Ovary (tissue), 3 donors: Measurements from ENCODE around the gene ADAT3.

ENCODE experiments used
- POLR2A ChIP-seq: fragments of 450-650 bp; IDR thresholded peaks from one replicate; pipeline ENCODE4 v1.6.1; 2017; ENCODE audit warnings: antibody characterized with exemption, mild to moderate bottlenecking, moderate library complexity
- TF ChIP-seq, protein P1 (sequence below), 3 donors: fragments of 450-650 bp in 2 of 3; fragments of 200-600 bp in 1 of 3; IDR thresholded peaks; one replicate each; pipeline versions ENCODE4 v1.5.1 to v1.8.0; 2016 to 2022; ENCODE audit warnings: antibody characterized with exemption in 3 of 3, mild to moderate bottlenecking in 1 of 3
- donor health status: DM: no; HTN: no; CAD: no.

DNA sequence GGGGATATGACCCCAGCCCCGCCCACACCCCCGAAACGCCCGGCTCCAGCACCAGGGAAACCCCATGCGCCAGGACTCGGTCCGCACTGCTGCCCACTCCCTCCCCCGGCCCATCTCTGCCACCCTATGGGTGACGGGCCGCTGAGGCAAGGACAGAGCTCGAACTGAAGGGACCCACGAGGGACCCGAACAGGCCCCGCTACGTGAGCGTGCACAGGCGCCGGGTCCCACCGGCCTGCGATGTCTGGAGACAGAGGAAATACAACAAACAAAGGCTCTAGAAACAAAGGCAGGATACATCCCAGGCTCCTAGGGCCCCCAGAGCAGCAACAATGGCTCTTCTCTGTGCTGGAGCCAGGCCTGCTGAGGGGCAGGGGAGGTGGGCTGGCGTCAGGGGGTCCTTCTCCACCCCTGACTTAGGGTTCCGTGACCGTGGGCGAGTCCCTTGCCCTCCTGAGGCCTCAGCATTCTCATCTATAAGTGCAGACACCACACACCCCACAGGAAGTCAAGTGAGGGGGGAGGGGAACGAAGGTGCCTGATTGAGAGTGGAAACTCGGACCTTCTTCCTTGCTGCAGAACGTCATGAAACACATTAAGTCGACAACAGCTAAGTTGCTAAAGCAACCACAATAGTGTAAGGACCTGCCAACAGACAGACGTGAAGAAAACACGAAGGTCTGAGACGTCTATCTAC lies 23.0 kb upstream of the ADAT3 start:
- TF ChIP-seq, protein P1, sequence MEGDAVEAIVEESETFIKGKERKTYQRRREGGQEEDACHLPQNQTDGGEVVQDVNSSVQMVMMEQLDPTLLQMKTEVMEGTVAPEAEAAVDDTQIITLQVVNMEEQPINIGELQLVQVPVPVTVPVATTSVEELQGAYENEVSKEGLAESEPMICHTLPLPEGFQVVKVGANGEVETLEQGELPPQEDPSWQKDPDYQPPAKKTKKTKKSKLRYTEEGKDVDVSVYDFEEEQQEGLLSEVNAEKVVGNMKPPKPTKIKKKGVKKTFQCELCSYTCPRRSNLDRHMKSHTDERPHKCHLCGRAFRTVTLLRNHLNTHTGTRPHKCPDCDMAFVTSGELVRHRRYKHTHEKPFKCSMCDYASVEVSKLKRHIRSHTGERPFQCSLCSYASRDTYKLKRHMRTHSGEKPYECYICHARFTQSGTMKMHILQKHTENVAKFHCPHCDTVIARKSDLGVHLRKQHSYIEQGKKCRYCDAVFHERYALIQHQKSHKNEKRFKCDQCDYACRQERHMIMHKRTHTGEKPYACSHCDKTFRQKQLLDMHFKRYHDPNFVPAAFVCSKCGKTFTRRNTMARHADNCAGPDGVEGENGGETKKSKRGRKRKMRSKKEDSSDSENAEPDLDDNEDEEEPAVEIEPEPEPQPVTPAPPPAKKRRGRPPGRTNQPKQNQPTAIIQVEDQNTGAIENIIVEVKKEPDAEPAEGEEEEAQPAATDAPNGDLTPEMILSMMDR (IDR thresholded peaks at IDR 0.05): no peak
- TF ChIP-seq POLR2A: no peak
